ENCODE measurements around the gene MCOLN1.

Gene MCOLN1

DNA sequence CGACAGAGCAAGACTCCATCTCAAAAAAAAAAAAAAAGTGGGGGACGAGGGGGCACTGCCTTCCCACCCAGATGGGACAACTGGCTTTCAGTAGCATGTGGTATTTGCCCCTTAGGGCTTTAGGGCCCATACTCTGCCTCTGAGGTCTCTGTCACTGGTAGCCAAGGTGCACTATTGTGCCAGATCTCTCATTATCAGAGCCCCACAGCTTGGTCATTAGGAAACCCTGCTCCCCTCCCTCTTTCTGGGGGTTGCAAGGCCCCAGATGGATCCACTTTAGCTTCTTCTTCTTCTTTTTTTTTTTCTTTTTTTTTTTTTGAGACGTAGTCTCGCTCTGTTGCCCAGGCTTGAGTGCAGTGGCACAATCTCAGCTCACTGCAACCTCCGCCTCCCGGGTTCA is 17.7 kb upstream of the MCOLN1 start:
- DNase-seq = no peak

DNA sequence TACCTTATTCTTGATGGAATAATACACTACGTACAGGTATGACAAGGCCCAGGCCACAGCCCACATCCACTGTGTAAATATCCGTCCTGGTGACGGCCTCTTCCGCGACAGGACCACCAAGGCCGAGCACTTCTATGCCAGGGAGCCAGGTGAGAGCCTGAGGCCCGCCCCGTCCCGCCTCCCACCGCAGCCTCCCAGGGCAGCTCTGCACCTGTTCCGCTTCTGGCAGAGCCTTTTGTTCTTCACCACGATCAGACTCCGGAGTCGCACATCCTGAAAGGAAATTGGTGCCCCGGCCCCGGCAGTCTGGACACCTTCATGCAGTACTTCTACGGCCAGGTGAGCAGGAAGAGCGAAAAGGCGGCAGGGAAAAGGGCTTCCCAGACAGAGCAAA is 17.1 kb upstream of the MCOLN1 start:
- DNase-seq = no peak

DNA sequence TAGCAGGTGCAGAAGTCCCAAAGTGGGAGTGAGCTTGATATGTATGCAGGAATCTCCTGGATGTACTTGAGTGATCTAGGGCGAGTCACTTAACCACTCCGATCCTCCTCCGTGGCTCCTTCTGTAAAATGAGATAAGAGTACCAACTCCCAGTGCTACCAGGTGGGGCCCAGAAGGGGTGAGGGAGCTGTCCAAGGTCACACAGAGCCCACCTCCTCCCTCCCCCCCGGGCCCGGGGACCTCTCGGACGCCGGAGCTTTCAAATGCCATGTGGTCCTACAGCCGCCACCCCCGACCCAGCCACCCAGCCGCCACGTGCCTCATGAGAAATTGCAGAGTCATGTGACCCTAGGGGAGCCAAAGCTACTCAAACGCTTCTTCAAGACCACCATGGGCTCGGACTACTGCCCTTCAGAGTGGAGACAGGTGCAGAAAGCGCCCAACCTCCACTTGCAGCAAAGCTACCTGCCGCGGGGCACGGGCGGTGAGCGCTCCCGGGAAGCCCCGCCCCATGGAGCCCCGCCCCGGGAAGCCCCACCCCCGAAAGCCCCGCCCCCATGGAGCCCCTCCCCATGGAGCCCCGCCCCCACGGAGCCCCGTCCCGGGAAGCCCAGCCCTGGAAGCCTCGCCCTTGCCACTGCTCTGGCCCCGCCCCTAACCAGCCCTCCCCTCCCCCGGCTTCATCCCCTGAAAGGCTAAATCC is 16.6 kb upstream of the MCOLN1 start:
- DNase-seq = no peak

DNA sequence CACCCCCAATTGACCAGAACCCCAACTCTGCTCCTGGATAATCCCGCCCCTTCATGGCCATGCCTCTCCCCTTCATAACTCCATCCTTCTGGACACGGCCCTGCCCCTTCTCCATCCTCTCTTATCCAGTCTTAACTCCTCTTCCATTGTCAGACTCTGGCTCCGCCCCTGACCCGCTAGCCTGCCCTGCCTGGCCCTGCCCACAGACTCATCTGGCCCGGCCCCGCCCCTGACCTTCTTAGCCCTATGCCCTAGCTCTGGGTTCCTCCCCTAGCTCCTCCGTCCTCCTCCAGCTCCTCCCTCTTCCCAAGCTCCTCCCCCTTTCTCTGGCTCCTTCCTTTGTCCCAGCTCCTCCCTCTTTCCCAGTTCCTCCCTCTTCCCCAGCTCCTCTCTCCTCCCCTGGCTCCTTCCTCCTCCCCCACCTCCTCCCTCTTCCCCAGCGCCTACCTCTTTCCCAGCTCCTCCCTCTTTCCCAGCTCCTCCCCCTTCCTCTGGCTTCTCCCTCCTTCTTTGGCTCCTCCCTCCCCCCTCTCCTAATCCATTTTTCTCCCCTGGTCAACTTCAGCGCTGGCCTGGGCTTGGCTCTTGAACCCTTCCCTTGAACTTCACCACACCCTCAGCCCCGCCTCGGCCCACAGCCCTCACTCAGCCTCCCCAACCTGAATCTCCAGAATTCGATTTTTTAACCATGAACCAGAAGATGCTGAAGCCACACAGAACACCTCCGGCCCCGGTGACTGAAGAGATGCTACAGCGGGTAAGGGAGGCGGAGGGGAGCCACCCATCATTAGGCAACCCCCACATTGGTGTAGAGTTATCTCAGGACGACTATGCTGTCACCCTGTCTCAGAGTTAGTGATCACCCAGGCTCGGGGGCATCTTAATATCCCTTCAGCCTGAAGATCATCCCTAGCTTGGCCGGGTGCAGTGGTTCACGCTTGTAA is 15.8 kb upstream of the MCOLN1 start:
- DNase-seq = peak; percentile 90 to 92

DNA sequence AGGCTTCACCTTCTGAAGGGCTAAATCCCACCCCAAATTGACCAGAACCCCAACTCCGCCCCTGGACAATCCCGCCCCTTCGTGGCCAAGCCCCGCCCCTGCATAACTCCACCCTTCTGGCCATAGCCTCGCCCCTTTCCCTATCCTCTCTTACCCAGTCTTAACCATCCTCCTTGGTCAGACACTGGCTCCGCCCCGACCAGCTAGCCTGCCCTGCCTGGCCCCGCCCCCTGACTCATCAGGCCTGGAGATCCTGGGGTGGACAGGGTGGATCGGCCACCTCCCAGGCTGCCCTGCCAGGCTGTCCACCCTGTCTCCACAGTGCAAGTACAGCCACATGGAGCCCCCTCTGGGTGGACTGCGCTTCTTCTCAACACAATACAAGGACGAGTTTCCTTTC is 14.5 kb upstream of the MCOLN1 start:
- DNase-seq = peak; percentile 71 to 79

DNA sequence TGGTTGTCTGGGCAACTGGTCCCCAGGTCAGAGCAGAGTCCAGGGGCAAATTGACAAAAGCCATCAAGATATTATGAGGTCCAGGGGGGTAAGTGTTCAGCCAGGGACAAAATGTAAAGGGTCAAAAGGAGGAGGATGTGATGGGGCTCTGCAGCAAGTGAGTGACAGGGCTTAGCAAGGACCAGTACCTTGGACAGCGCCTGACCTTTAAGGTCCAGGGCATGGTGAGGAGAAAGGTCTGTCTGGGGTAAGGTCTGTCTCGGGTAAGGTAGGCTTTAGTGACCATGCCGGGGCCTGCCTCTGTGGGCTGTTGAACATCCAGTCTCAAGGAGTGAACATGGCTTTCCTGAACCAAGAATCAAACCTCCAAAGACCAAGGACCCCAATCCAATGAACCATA is 12.8 kb upstream of the MCOLN1 start:
- DNase-seq = peak in 1 of 2 donors; percentile 37

DNA sequence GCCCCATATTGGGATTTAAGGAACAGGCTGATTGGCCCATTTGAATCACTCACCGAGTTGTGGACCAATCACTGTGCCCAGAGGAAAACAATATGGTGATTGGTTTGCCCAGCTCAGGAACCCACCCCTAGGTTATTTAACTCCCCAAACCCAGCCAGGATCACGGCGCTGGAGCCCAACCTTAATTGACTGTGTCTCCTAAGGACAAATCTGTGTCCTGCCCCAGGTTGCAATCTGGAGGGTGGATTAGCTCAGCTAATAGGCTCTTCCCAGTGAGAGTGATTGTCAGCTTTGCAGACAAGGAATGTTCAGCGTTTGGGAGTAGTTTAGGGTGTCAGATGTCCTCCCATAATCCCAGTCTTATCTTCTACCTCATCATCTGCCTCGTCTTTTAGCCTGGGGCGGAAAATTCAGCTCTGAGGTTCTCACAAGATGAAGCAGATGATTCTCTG is 10.0 kb upstream of the MCOLN1 start:
- no peak for DNase-seq

DNA sequence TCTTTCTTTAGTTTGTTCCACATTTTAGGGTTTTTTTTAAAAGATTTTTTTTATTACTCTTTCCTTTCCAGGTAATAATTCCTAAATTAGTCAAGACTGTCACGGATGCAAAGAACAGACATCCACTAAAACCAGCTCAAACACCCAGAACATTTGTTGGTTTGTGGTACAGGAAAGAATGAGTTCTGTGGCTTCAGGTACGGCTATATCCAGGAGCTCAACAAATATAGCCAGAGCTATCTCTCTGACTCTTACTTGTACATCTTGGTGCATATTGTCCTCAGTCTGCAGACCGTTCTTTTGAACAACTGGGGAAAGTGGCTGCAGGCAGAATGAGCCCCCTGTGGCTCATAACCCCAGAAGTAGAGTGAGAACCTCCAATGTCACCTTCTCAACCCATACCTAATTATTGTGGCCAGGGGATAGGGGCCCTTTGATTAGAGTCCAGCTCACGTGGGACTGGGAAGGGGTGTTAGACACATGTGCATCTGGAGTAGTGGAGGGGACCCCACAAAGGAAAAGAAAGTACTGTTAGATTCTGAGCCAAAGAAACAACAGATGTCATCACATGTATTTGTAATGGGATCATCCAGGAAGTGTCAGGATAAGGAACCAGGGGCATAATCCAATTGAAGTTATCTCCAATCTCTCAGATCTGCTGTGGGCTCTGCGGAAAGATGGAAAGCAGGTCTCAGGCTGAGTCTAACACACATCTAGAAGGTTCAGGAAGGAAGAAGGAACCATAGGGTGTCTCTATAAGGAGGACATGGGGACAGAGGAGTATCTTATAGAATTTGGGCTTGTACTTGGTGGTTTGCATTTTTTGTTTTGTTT is 8.4 kb upstream of the MCOLN1 start:
- no peak for DNase-seq

DNA sequence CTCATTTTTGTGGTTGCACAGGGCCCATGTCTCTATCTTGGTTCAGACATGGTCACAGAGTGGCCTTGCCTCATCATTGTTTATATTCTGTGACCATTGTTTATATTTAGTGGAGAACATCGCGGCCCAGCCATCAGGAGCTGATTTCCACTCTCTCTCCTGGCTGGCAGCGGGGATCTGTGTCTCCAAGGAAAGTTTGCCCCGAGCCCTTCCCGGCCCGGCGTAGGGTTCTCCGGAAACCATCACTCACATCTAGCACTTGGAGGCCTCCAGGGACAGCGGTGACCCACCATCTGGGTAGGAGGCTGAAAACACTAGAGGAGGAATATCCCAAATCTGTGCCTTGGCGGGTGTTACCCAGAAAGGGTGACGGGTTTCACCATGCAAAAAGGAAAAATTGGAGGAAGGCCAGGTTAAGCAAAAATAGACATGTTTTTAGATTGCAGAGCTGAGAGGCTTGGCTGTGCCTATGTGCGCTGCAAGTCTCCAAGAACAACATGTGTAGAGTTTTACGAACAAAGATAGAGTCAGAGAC is 7.2 kb upstream of the MCOLN1 start:
- no peak for DNase-seq

DNA sequence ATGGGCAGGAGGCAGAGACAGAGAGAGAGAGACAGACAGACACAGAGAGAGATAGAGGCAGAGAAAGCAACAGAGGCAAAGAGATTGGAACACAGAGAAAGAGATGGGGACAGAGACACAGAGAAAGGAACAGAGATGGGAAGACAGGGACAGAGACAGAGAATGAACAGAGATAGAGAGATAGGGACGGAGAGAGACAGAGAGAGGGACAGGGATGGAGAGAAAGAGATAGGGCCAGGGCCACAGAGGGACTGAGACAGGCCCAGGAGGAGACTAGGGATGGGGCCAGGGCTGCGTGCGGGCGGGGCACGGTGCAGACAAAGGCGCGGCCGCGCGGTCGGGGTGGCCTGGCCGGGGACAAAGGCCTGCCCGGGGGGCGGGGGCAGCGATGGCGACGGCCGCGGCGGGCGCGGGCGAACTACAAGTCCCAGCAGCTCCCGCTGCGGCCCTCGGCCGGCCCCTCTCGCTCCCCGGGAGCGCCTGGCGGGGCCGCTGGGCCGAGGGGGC is 6.7 kb upstream of the MCOLN1 start, which contains the start of gene ZNF358:
Gene ZNF358, plus strand, starts transcription at position 459 of the 507 bp plus-strand sequence. CDS start 3,140 bp downstream, outside the sequence.
- DNase-seq = peak in 1 of 2 donors; percentile 36

DNA sequence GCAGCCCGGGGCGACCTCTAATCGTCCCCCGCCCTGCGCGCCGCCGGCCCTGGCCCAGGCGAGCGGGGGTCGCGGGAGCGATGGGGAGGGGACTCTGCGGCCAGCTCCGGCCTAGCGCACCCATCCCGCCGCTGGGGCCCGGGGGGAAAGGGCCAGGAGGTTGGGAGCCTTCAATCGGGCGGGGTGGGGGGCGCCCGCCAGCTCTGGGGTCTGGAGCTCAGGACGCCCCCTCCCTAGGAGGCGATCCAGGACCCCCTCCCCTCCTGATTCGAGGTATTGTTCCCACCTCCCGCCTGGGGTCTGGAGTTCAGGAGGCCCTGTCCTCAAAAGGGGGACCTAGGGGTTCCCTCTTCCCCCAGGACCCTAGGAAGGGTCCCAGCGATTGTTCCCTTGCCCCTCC is 6.1 kb upstream of the MCOLN1 start:
- no peak for DNase-seq

DNA sequence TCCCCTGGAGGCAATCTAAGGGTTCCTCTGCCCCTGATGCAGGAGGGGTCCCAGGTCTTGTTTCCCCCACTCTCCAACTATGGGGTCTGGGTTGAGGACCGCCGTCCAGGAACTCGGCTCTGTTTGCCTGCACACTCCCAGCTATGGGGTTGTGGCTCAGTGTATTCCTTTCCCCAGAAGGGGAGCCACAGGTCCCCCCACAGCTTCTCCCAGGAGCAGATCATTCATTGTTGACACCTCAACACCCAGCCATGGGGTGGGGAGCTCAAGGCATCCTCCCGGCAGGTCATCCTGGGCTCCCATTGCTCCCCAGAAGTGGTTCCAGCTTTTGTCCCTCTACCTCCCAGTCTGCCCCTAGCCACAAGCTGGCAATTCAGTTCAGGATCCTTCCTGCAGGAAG is 5.5 kb upstream of the MCOLN1 start:
- no peak for DNase-seq

DNA sequence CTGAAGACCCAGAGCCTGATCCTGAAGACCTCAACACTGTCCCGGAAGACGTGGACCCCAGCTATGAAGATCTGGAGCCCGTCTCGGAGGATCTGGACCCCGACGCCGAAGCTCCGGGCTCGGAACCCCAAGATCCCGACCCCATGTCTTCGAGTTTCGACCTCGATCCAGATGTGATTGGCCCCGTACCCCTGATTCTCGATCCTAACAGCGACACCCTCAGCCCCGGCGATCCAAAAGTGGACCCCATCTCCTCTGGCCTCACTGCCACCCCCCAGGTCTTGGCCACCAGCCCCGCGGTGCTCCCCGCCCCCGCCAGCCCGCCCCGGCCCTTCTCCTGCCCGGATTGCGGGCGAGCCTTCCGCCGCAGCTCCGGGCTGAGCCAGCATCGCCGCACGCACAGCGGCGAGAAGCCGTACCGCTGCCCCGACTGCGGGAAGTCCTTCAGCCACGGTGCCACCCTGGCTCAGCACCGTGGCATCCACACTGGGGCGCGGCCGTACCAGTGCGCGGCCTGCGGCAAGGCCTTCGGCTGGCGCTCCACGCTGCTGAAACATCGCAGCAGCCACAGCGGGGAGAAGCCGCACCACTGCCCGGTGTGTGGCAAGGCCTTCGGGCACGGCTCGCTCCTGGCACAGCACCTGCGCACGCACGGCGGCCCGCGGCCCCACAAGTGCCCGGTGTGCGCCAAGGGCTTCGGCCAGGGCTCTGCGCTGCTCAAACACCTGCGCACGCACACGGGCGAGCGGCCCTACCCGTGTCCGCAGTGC is 2.9 kb upstream of the MCOLN1 start:
- no peak for DNase-seq

DNA sequence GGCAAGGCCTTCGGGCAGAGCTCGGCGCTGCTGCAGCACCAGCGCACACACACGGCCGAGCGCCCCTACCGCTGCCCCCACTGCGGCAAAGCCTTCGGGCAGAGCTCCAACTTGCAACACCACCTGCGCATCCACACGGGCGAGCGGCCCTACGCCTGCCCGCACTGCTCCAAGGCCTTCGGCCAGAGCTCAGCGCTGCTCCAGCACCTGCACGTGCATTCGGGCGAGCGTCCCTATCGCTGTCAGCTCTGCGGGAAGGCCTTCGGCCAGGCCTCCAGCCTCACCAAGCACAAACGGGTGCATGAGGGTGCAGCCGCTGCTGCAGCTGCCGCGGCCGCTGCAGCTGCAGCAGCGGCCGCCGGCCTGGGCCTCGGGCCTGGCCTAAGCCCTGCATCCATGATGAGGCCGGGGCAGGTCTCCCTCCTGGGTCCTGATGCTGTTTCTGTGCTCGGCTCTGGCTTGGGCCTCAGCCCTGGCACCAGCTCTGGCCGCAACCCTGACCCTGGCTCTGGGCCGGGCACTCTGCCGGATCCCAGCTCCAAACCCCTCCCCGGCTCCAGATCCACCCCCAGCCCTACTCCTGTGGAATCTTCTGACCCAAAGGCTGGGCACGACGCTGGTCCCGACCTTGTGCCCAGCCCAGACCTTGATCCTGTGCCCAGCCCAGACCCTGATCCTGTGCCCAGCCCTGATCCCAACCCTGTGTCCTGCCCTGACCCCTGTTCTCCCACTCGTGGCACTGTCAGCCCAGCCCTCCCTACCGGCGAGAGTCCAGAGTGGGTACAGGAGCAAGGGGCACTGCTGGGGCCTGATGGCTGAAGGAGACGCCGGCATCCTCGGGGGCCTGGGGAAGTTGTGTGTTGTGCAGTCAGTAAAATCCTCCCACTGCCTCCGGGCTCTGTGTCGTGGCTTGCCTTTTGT is 2.0 kb upstream of the MCOLN1 start:
- DNase-seq = no peak

DNA sequence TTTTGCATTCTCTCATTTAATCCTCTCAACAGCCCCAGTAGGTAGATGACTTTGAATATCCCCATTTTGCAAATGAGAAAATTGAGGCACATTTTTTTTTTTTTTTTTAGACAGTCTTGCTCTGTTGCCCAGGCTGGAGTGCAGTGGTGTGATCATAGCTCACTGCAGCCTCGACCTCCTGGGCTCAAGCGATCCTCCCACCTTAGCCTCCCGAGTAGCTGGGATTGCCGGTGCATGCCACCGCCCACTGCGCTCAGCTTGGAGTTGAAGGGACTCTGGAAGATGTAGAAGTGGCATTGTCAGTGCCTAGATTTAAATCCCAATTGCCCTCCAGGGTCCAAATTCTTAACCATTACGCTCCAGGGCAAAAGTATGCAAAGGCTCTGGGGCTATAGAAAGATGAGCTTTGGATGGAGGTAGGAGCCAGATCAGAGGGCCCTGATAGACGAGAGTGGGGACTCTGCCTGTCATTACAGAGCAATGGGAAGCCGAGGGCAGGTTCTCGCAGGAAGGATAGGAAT is 813 bp upstream of the MCOLN1 start:
- no peak for DNase-seq

DNA sequence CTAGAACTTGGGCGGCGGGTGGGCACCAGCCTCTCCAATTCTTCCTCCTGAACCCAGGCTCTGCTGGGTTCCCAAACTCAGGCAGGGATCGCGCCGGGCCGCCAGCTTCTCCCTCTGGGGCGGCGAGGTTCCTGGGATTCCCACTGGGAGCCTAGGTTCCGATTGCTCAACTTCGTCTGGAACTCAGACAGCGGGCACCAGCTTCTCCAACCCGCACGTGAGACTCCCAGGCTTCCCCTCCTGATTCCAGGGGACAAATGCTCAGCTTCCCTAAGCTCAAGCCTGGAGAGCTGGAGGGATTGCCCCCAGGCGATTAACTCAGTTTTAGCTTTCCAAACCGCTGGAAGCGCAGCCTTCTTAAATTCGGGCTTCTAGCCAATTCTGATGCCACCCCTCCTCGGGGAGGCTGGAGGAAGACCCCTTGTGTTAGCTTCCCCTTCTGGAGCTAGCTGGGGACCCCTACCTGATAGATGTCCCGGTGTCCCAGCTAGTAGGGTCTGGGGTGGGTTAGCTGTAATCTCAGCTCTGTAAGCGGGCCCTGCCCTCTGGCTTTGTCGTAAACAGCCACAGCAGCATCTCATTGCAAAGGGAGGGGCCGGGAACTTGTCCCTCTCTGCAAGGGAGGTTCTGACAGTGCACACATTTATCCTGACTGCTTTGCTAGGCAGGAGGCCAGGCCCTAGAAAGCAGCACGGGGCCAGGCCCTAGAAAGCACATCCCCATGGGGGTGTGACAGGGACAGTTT is 671 bp downstream of the MCOLN1 start:
- peak; percentile 35 to 45 for DNase-seq

DNA sequence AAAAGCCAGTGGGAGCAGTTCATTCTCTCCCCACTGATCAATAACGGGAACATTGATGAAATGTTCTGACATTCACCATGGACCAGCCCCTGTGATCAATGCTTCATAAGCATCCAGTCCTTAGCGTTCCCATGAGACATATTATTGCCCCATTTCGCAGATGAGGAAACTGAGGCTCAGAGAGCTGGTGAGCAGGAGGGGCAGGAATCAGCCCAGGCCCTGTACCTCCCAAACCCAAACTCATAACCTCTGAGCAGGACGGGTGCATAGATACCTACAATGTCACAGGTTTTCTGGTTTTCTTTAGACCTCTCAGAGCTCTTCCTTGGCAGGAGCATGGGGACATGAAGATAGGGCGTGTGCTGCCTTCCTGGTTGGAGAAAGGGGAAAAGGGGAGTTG is 2.1 kb downstream of the MCOLN1 start:
- DNase-seq = no peak

DNA sequence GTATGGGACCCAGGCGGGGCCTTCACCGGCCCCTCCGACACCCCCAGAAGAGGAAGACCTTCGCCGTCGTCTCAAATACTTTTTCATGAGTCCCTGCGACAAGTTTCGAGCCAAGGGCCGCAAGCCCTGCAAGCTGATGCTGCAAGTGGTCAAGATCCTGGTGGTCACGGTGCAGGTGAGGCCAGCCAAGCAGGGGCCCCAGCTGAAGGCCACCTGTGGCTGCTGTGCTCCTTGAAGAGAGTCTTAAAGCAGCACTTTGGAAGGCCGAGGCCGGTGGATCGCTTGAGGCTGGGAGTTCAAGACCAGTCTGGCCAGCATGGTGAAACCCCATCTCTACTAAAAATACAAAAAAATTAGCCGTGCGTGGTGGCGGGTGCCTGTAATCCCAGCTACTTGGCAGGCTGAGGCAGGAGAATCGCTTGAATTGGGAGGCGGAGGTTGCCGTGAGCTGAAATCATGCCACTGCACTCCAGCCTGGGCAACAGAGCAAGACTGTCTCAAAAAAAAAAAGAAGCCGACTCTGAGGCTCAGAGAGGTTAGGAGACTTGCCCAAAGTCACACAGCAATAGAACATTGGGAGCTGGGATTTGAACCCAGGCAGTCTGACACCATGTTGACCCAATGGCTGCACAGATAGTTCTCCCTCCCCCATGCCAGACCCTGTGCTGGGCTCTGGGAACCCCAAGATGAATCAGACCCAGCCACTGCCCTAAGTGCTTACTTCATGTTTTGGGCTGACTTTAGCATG is 2.7 kb downstream of the MCOLN1 start:
- DNase-seq = no peak

Data from inflammatory macrophage (primary cell).